SK-N-DZ (cell line): ENCODE data around the gene SLC38A7.
"Not testable (repeated sequence)": the region's sequence is repeated elsewhere in the genome, so short reads cannot be mapped to it uniquely, and the experiment has no call there.

Source experiments
- DNase-seq: peaks from one replicate; pipeline ENCODE4 v3.0.0-alpha.2; 2015; ENCODE audit warnings: low spot score

The SLC38A7 gene

DNA sequence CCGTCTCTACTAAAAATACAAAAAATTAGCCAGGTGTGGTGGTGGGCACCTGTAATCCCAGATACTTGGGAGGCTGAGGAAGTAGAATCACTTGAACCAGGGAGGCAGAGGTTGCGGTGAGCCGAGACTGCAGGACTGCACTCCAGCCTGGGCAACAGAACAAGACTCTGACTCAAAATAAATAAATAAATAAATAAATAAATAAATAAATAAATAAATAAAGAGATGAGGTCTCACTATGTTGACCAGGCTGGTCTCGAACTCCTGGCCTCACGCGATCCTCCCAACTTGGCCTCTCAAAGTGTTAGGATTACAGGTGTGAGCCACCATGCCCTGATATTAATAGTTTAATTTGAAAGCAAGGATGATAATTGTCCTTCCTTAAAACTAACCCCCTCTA lies 47.5 kb downstream of the SLC38A7 start:
- not testable (repeated sequence) for DNase-seq

- DNase-seq = no peak
These were observed 48.1 kb downstream of the SLC38A7 start for GRCh38 chr16:58636466-58636865.

GRCh38 chr16:58635502-58635901 lies 49.1 kb downstream of the SLC38A7 start:
- no peak for DNase-seq

GRCh38 chr16:58634265-58634802 lies 50.2 kb downstream of the SLC38A7 start:
- no peak for DNase-seq

DNA sequence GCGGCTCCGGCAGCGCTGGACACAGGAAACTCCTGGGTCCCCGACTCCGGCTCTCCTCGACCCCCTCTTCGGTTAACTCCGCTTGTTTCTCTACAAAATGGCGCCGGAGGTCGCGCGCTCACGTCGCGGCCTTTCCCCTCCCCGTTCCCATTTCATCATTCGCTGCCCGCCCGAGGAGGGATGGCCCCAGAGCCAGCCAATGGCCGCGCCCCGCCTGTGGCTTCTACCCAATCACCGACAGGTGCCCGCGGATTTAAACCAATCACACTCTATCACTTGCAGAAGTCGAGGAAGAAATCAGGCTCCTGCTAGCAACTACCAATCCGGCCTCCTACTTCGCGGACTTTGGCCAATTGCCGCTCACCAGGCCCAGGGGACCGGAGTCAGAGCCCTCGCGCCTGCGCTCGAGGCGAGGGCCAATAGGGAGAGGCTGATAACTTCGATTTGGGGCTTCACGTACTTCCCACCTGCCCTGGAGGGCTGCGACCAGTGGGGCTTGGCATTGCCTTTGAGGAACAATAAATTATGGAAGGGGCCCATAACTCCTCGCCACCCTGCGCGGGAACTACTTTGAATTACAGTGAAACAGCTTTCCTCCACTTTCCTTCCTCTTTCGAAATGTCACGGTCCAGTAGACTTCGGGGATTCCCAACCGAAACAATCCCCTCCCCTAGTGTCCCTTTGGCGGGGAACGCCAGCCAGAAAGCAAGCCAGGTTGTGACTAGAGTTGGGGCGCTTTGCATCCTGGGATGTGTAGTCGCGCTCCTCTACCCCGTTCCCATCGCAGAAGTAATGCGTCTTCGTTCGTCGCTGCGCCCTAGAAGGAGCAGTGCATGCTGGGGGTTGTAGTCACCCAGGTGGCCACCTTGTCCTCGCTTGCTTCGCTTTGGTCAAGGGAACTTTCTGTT lies 54.6 kb downstream of the SLC38A7 start, which contains the start of gene CNOT1:
TSS of gene CNOT1 (minus strand) at position 94 of the 908 bp plus-strand sequence. CDS start 30,489 bp downstream, outside the sequence.
- peak; percentile 99 for DNase-seq

DNA sequence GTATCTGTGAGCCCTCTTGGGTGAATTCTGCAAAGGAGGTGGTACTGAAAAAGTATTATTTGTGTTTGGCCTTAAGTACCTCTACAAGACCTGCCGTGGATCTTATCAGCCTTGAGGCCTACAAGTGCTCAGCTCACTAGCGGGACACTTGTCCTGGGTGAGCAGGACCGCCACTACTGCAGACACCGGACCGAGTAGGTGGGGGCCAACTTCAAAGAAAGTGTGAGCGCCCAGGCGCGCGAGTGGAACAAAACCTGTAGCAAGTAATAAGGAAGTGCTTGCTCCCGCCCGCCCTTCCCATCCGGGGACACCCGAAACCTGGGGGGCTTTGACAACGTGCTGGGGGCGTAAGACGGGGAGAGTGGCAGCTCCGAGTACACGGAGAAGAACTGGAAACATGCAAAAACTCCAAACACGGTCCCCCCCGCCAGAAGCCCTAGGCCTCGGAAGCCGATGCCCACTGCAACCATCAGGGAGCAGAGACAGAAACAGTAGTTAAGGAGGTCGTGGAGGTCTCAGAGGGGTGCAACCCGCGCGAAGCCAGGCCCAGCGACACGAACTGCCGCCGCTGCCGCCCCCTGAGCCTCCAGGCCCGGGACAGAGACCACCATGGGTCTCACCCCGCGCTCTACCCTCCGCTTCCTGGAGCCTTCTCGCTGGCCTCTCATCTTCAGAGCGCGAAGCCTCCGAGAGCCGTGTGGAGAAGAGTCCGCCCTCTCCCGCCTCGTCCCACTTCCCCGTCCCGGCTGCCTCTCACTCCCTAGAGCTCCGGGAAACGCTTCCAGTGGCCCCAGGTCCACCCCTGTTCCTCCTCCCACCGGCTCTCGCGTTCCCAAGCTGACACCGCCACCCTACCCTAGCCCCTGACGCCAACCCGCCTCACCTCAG lies 55.5 kb downstream of the SLC38A7 start:
- DNase-seq = peak; percentile 33

DNA sequence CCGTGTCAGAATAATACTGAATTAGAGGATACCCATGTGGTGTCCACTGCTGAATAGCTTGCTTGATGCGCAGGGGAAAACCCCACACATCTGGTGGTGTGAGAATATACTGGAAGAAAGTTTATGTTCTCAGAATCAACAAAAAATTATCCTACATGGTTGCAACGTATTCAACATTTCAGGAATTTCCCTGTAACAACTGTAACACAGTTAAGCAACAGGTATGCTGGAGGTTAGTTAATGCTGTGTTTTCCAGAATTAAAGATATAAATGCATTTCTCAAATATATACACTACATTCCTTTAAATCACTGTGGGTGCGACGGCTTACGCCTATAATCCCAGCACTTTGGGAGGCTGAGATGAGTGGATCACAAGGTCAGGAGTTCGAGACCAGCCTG lies 60.4 kb downstream of the SLC38A7 start:
- DNase-seq = no peak

DNA sequence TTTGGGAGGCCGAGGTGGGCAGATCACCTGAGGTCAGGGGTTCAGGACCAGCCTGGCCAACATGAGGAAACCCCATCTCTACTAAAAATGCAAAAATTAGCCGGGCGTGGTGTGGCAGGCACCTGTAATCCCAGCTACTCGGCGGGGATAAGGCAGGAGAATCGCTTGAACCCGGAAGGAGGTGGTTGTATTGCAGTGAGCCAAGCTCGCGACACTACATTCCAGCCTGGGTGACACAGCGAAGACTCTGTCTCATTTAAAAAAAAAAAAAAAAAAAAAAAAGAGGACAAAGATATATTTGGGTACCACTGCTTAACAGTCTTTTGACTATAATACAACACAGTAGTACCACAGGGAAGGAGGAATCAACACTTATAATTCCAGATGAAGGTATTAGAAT lies 64.2 kb downstream of the SLC38A7 start:
- no peak for DNase-seq

- DNase-seq = no peak
These were observed 69.3 kb downstream of the SLC38A7 start for GRCh38 chr16:58615280-58615679.
